Stimulated activated naive CD8-positive, alpha-beta T cell treated with anti-CD3 and anti-CD28 coated beads, Interleukin-15, Interleukin-2, amounts not matched to agents 100 ng/mL and 50 ng/mL, for 24 hours (primary cell): ENCODE measurements around the gene PSMB4.
"Not testable (repeated sequence)": the region's sequence is repeated elsewhere in the genome, so short reads cannot be mapped to it uniquely, and the experiment has no call there.

Experiments
- H3K27ac Mint-ChIP-seq: one replicate; pipeline ENCODE4 v1.8.0; 2021; ENCODE audit warnings: mild to moderate bottlenecking, mixed read lengths
- H3K27me3 Mint-ChIP-seq: one replicate; pipeline ENCODE4 v1.8.0; 2021; ENCODE audit warnings: mixed read lengths
- H3K36me3 Mint-ChIP-seq: one replicate; pipeline ENCODE4 v1.8.0; 2021; ENCODE audit warnings: low read depth, mixed read lengths
- H3K4me1 Mint-ChIP-seq: one replicate; pipeline ENCODE4 v1.8.0; 2021; ENCODE audit warnings: low read depth, mixed read lengths
- H3K4me3 Mint-ChIP-seq: one replicate; pipeline ENCODE4 v1.8.0; 2021; ENCODE audit warnings: mild to moderate bottlenecking, mixed read lengths
- H3K9me3 Mint-ChIP-seq: one replicate; pipeline ENCODE4 v1.8.0; 2021; ENCODE audit warnings: mixed read lengths

The PSMB4 gene

GRCh38 chr1:151399324-151400171 lies at the start of gene PSMB4:
Gene PSMB4 (plus strand): TSS chr1:151399573. CDS start chr1:151399588, 15 bp downstream.
- Mint-ChIP-seq H3K27ac (peak within 1 kb of the TSS; percentile 98), H3K4me3 (peak within 1 kb of the TSS; percentile 95), H3K36me3 (peaks cover 42% of the 10 kb centered on the region), H3K27me3 (no peaks in the 10 kb centered on the region), H3K4me1 (peaks cover 32% of the 10 kb centered on the region), H3K9me3 (no peaks in the 10 kb centered on the region)

- not testable (repeated sequence) for H3K4me3 Mint-ChIP-seq, H3K9me3 Mint-ChIP-seq, H3K27me3 Mint-ChIP-seq, H3K27ac Mint-ChIP-seq
- H3K4me1 Mint-ChIP-seq: peaks cover 27% of the 10 kb centered on the region
- H3K36me3 Mint-ChIP-seq: peaks cover 15% of the 10 kb centered on the region
Observed at GRCh38 chr1:151350323-151350722, 49.0 kb upstream of the PSMB4 start.

GRCh38 chr1:151352021-151352718 lies 47.2 kb upstream of the PSMB4 start:
- H3K27ac Mint-ChIP-seq: no peak overlapping the region
- H3K9me3 Mint-ChIP-seq: no peaks in the 10 kb centered on the region
- H3K4me1 Mint-ChIP-seq: peaks cover 12% of the 10 kb centered on the region
- H3K36me3 Mint-ChIP-seq: peaks cover under 1% of the 10 kb centered on the region
- no peak overlapping the region for H3K4me3 Mint-ChIP-seq
- H3K27me3 Mint-ChIP-seq: no peaks in the 10 kb centered on the region

GRCh38 chr1:151356696-151357095 lies 42.7 kb upstream of the PSMB4 start:
- no peaks in the 10 kb centered on the region for H3K9me3 Mint-ChIP-seq
- H3K27ac Mint-ChIP-seq: no peak overlapping the region
- H3K36me3 Mint-ChIP-seq: peaks cover 4% of the 10 kb centered on the region
- H3K4me3 Mint-ChIP-seq: no peak overlapping the region
- no peaks in the 10 kb centered on the region for H3K27me3 Mint-ChIP-seq
- no peaks in the 10 kb centered on the region for H3K4me1 Mint-ChIP-seq

- peaks cover 7% of the 10 kb centered on the region for H3K9me3 Mint-ChIP-seq
- no peaks in the 10 kb centered on the region for H3K4me1 Mint-ChIP-seq
- H3K4me3 Mint-ChIP-seq: no peak overlapping the region
- H3K27ac Mint-ChIP-seq: no peak overlapping the region
- peaks cover 4% of the 10 kb centered on the region for H3K36me3 Mint-ChIP-seq
- no peaks in the 10 kb centered on the region for H3K27me3 Mint-ChIP-seq
Observed at GRCh38 chr1:151361883-151362282, 37.5 kb upstream of the PSMB4 start.

GRCh38 chr1:151362308-151363155 lies 36.8 kb upstream of the PSMB4 start:
- Mint-ChIP-seq H3K9me3 (peaks cover 7% of the 10 kb centered on the region), H3K27ac (no peak overlapping the region)

GRCh38 chr1:151364996-151365395 lies 34.4 kb upstream of the PSMB4 start:
- no peaks in the 10 kb centered on the region for H3K27me3 Mint-ChIP-seq
- H3K36me3 Mint-ChIP-seq: peaks cover 4% of the 10 kb centered on the region
- H3K4me3 Mint-ChIP-seq: no peak overlapping the region
- H3K27ac Mint-ChIP-seq: no peak overlapping the region
- H3K4me1 Mint-ChIP-seq: no peaks in the 10 kb centered on the region
- peaks cover 7% of the 10 kb centered on the region for H3K9me3 Mint-ChIP-seq

More at GRCh38 chr1:151362308-151363155, 36.8 kb upstream of the PSMB4 start:
- H3K27me3 Mint-ChIP-seq: no peaks in the 10 kb centered on the region
- peaks cover 4% of the 10 kb centered on the region for H3K36me3 Mint-ChIP-seq
- no peaks in the 10 kb centered on the region for H3K4me1 Mint-ChIP-seq
- H3K4me3 Mint-ChIP-seq: no peak overlapping the region

GRCh38 chr1:151367658-151368392 lies 31.5 kb upstream of the PSMB4 start:
- Mint-ChIP-seq H3K9me3 (peaks cover 7% of the 10 kb centered on the region), H3K4me3 (no peak overlapping the region), H3K27me3 (no peaks in the 10 kb centered on the region), H3K36me3 (no peaks in the 10 kb centered on the region), H3K27ac (no peak overlapping the region), H3K4me1 (no peaks in the 10 kb centered on the region)

- Mint-ChIP-seq H3K4me3 (no peak overlapping the region), H3K27me3 (no peaks in the 10 kb centered on the region), H3K36me3 (no peaks in the 10 kb centered on the region), H3K9me3 (peaks cover 2% of the 10 kb centered on the region), H3K4me1 (no peaks in the 10 kb centered on the region), H3K27ac (no peak overlapping the region)
Observed at GRCh38 chr1:151368393-151369301, 30.7 kb upstream of the PSMB4 start.

GRCh38 chr1:151369302-151369610 lies 30.1 kb upstream of the PSMB4 start:
- Mint-ChIP-seq H3K9me3 (no peaks in the 10 kb centered on the region), H3K4me3 (no peak overlapping the region), H3K36me3 (no peaks in the 10 kb centered on the region), H3K27me3 (no peaks in the 10 kb centered on the region), H3K4me1 (no peaks in the 10 kb centered on the region), H3K27ac (no peak overlapping the region)

GRCh38 chr1:151369621-151370048 lies 29.7 kb upstream of the PSMB4 start:
- H3K4me3 Mint-ChIP-seq: no peak overlapping the region
- H3K27me3 Mint-ChIP-seq: no peaks in the 10 kb centered on the region
- no peaks in the 10 kb centered on the region for H3K36me3 Mint-ChIP-seq
- H3K9me3 Mint-ChIP-seq: no peaks in the 10 kb centered on the region
- H3K27ac Mint-ChIP-seq: no peak overlapping the region
- H3K4me1 Mint-ChIP-seq: no peaks in the 10 kb centered on the region

GRCh38 chr1:151370211-151370911 lies 29.0 kb upstream of the PSMB4 start:
- H3K27ac Mint-ChIP-seq: no peak overlapping the region
- no peak overlapping the region for H3K4me3 Mint-ChIP-seq
- no peaks in the 10 kb centered on the region for H3K9me3 Mint-ChIP-seq
- no peaks in the 10 kb centered on the region for H3K27me3 Mint-ChIP-seq
- no peaks in the 10 kb centered on the region for H3K36me3 Mint-ChIP-seq
- H3K4me1 Mint-ChIP-seq: no peaks in the 10 kb centered on the region

GRCh38 chr1:151371370-151372057 lies 27.9 kb upstream of the PSMB4 start:
- Mint-ChIP-seq H3K4me3 (no peak overlapping the region), H3K27ac (no peak overlapping the region), H3K36me3 (no peaks in the 10 kb centered on the region)

More at GRCh38 chr1:151371370-151372057, 27.9 kb upstream of the PSMB4 start:
- Mint-ChIP-seq H3K4me1 (no peaks in the 10 kb centered on the region), H3K27me3 (no peaks in the 10 kb centered on the region), H3K9me3 (no peaks in the 10 kb centered on the region)
